HG03039 (cell line): Measurements from ENCODE around the gene ERMARD.
A peak's percentile ranks its signal among the peaks of the same experiment; 100 is the strongest.

Experiments
- ATAC-seq: cut with Tn5 transposase; IDR thresholded peaks from one replicate; pipeline ENCODE4 v1.9.1; 2021; ENCODE audit warnings: mild to moderate bottlenecking, moderate library complexity; ENCODE audit not compliant: unreplicated experiment

The ERMARD gene

GRCh38 chr6:169800668-169801395, 49.4 kb downstream of the ERMARD start:
- no peak for ATAC-seq

GRCh38 chr6:169801396-169802160, 50.2 kb downstream of the ERMARD start:
- ATAC-seq, result no peak

- no peak for ATAC-seq
Measured at GRCh38 chr6:169802790-169803189, 51.4 kb downstream of the ERMARD start.

- ATAC-seq, result peak; percentile 38
Measured at GRCh38 chr6:169803271-169803811, 51.9 kb downstream of the ERMARD start.

- ATAC-seq, result no peak
Measured at GRCh38 chr6:169803816-169804340, 52.5 kb downstream of the ERMARD start.

- no peak for ATAC-seq
Measured at GRCh38 chr6:169804427-169804826, 53.0 kb downstream of the ERMARD start.

- no peak for ATAC-seq
Measured at GRCh38 chr6:169805242-169805838, 53.9 kb downstream of the ERMARD start.

GRCh38 chr6:169806701-169807100, 55.3 kb downstream of the ERMARD start:
- no peak for ATAC-seq

- no peak for ATAC-seq
Measured at GRCh38 chr6:169807229-169807628, 55.8 kb downstream of the ERMARD start.

- no peak for ATAC-seq
Measured at GRCh38 chr6:169807699-169808607, 56.5 kb downstream of the ERMARD start.

GRCh38 chr6:169808608-169808967, 57.2 kb downstream of the ERMARD start:
- no peak for ATAC-seq

- no peak for ATAC-seq
Measured at GRCh38 chr6:169809386-169809785, 58.0 kb downstream of the ERMARD start.

GRCh38 chr6:169810066-169810989, 58.9 kb downstream of the ERMARD start:
- no peak for ATAC-seq

- no peak for ATAC-seq
Measured at GRCh38 chr6:169811072-169811471, 59.6 kb downstream of the ERMARD start.

- no peak for ATAC-seq
Measured at GRCh38 chr6:169811521-169812256, 60.3 kb downstream of the ERMARD start.

- no peak for ATAC-seq
Measured at GRCh38 chr6:169812257-169812644, 60.8 kb downstream of the ERMARD start.

GRCh38 chr6:169813969-169814368, 62.5 kb downstream of the ERMARD start:
- no peak for ATAC-seq

GRCh38 chr6:169816054-169816453, 64.6 kb downstream of the ERMARD start:
- ATAC-seq, result no peak

GRCh38 chr6:169816975-169817374, 65.6 kb downstream of the ERMARD start:
- ATAC-seq, result no peak
